Upper lobe of left lung (tissue), 4 donors: ENCODE measurements around the gene TMEM209.

Source experiments
- CTCF ChIP-seq, 6 experiments: fragments of 450-650 bp in 4 of 6; fragments of 200-600 bp in 2 of 6; sonication (generic) in 2 of 6; IDR thresholded peaks; one replicate each; pipeline ENCODE4 v1.5.1; 2016 to 2019; ENCODE audit warnings: antibody characterized with exemption in 6 of 6
- POLR2A ChIP-seq, 4 donors: fragments of 450-650 bp; IDR thresholded peaks; one replicate each; pipeline ENCODE4 v1.5.1; 2016 to 2017; ENCODE audit warnings: antibody characterized with exemption in 4 of 4, mild to moderate bottlenecking in 2 of 4

GRCh38 chr7:130143986-130144311 lies 61.3 kb downstream of the TMEM209 start:
- TF ChIP-seq CTCF (IDR thresholded peaks at IDR 0.05): no peak
- no peak for TF ChIP-seq POLR2A (IDR thresholded peaks at IDR 0.05)
